GM12891 (cell line): Measurements from ENCODE around the gene SMIM27.

ENCODE experiments used
- SPI1 ChIP-seq: IDR thresholded peaks from 2 replicates; pipeline ENCODE4 v1.6.1; 2011; ENCODE audit warnings: low read depth, low read length, control low read depth
- TAF1 ChIP-seq: IDR thresholded peaks from 2 replicates; pipeline ENCODE4 v1.6.1; 2011; ENCODE audit warnings: low read depth, low read length, control low read depth

- TF ChIP-seq TAF1 (no peak), SPI1 (no peak)
These were observed 35.8 kb downstream of the SMIM27 start for GRCh38 chr9:32587901-32588300.
